HFFc6 (cell line): ENCODE measurements around the gene BICDL1. TPM values are rescaled to one million over a fixed set of nuclear protein-coding genes. Genes with fewer than 3 reads are reported as not detected.
A peak's percentile ranks its signal among the peaks of the same experiment; 100 is the strongest.

Experiments used
- DNase-seq: peaks from one replicate; pipeline ENCODE4 v3.0.0-alpha.2; 2018
- H3K27ac Mint-ChIP-seq: 2 replicates; pipeline ENCODE4 v1.8.0; 2020; ENCODE audit warnings: mild to moderate bottlenecking, mixed read lengths
- H3K27me3 Mint-ChIP-seq: 2 replicates; pipeline ENCODE4 v1.8.0; 2021; ENCODE audit warnings: mild to moderate bottlenecking, moderate library complexity, mixed read lengths; ENCODE audit not compliant: insufficient read depth
- H3K36me3 Mint-ChIP-seq: 2 replicates; pipeline ENCODE4 v1.8.0; 2021; ENCODE audit warnings: low read depth, mixed read lengths
- H3K4me1 Mint-ChIP-seq: 2 replicates; pipeline ENCODE4 v1.8.0; 2020; ENCODE audit warnings: low read depth, mixed read lengths
- H3K4me3 Mint-ChIP-seq: 2 replicates; pipeline ENCODE4 v1.8.0; 2020; ENCODE audit warnings: mild to moderate bottlenecking, moderate library complexity, mixed read lengths
- H3K9me3 Mint-ChIP-seq: 2 replicates; pipeline ENCODE4 v1.8.0; 2020; ENCODE audit warnings: mild to moderate bottlenecking, mixed read lengths
- CTCF ChIP-seq: fragments of 200-600 bp; sonication (generic); IDR thresholded peaks from 2 replicates; pipeline ENCODE4 v1.5.0; 2021; ENCODE audit warnings: antibody characterized with exemption, mild to moderate bottlenecking
- total RNA-seq, 6 experiments: library from RNA; stranded (reverse); fragmentation: NEBNext Ultra II Directional; extraction: Animal tissue kit (Norgen Biotek cat#: 25700); gene quantifications; 2 replicates in 1 of 6; 3 replicates in 5 of 6; pipeline ENCODE4 v1.2.3, GENCODE V29; 2021

The BICDL1 gene
- total RNA-seq, 6 experiments from 2014 or later = 0.05 TPM; not detected in 5

- no peak overlapping the region for H3K27ac Mint-ChIP-seq
- DNase-seq = no peak
- H3K9me3 Mint-ChIP-seq = no peaks in the 10 kb centered on the region
- no peak for TF ChIP-seq CTCF
- H3K4me1 Mint-ChIP-seq = peaks cover 1% of the 10 kb centered on the region; the same call in 1 of the 2 replicates
- no peaks in the 10 kb centered on the region for H3K27me3 Mint-ChIP-seq
- H3K36me3 Mint-ChIP-seq = no peaks in the 10 kb centered on the region
- H3K4me3 Mint-ChIP-seq = no peak overlapping the region
Measured at GRCh38 chr12:120099738-120100137, 110.7 kb downstream of the BICDL1 start.

- H3K27ac Mint-ChIP-seq = no peak overlapping the region
- H3K27me3 Mint-ChIP-seq = no peaks in the 10 kb centered on the region
- H3K4me3 Mint-ChIP-seq = no peak overlapping the region
- no peak for DNase-seq
- no peaks in the 10 kb centered on the region for H3K36me3 Mint-ChIP-seq
- H3K4me1 Mint-ChIP-seq = peaks cover 7% of the 10 kb centered on the region; the same call in 1 of the 2 replicates
- no peak for TF ChIP-seq CTCF
- H3K9me3 Mint-ChIP-seq = no peaks in the 10 kb centered on the region
Measured at GRCh38 chr12:120100630-120101029, 111.6 kb downstream of the BICDL1 start.

- peak overlapping the region; percentile 42; the same call in 1 of the 2 replicates for H3K27ac Mint-ChIP-seq
- H3K4me1 Mint-ChIP-seq = peaks cover 7% of the 10 kb centered on the region; the same call in 1 of the 2 replicates
- no peaks in the 10 kb centered on the region for H3K9me3 Mint-ChIP-seq
- TF ChIP-seq CTCF = no peak
- no peak overlapping the region for H3K4me3 Mint-ChIP-seq
- H3K36me3 Mint-ChIP-seq = no peaks in the 10 kb centered on the region
- H3K27me3 Mint-ChIP-seq = no peaks in the 10 kb centered on the region
- no peak for DNase-seq
Measured at GRCh38 chr12:120101182-120101581, 112.1 kb downstream of the BICDL1 start.

GRCh38 chr12:120101617-120102016, 112.6 kb downstream of the BICDL1 start:
- Mint-ChIP-seq H3K36me3 (no peaks in the 10 kb centered on the region), H3K4me3 (no peak overlapping the region), H3K4me1 (peaks cover 7% of the 10 kb centered on the region; the same call in 1 of the 2 replicates), H3K27ac (peak overlapping the region; percentile 42; the same call in 1 of the 2 replicates), H3K27me3 (no peaks in the 10 kb centered on the region), H3K9me3 (no peaks in the 10 kb centered on the region)
- TF ChIP-seq CTCF = no peak
- no peak for DNase-seq

GRCh38 chr12:120102189-120103043, 113.4 kb downstream of the BICDL1 start:
- H3K27me3 Mint-ChIP-seq = no peaks in the 10 kb centered on the region
- peaks cover 7% of the 10 kb centered on the region; the same call in 1 of the 2 replicates for H3K4me1 Mint-ChIP-seq
- DNase-seq = no peak
- H3K9me3 Mint-ChIP-seq = no peaks in the 10 kb centered on the region
- H3K36me3 Mint-ChIP-seq = 0 out of 2 replicates have a peak, but pooled peaks cover 3% of the 10 kb centered on the region
- no peak overlapping the region for H3K4me3 Mint-ChIP-seq
- no peak overlapping the region for H3K27ac Mint-ChIP-seq
- 0 out of 2 replicates have a peak, but pooled peaks have one; percentile 20 for TF ChIP-seq CTCF
